ENCODE data around the gene PODN. TPM values are rescaled to one million over a fixed set of nuclear protein-coding genes. Genes with fewer than 3 reads are reported as not detected.

The PODN gene
- total and polyA plus RNA-seq, 2 donors (not counting 3 experiments of a cell fraction or from before 2014, with no cell fraction given), result 1.3 to 1.5 TPM

GRCh38 chr1:53069663-53070327 lies 7.8 kb downstream of the PODN start:
- H3K36me3 ChIP-seq (ENCODE audit: control insufficient read depth in 2 of 2, extremely low read depth in 1 of 2, insufficient read depth in 2 of 2, low read length in 2 of 2), result no peaks in the 10 kb centered on the region
- POLR2A ChIA-PET, result no interaction called here
- BruUV-seq (replicated peaks), result no TSS peak
- CTCF ChIA-PET, result interaction anchor here (1.3 to 1.9 kb wide), 2 partner anchors 23 to 112 kb away, joined by 4 to 6 read pairs; no protein-coding TSS in a partner anchor
- TF ChIP-seq POLR2A (IDR thresholded peaks at IDR 0.05; ENCODE audit: low read depth, low read length) (no peak), EZH2 (IDR thresholded peaks at IDR 0.05; ENCODE audit: borderline replicate concordance, low read depth, low read length, severe bottlenecking) (no peak), MYC (IDR thresholded peaks at IDR 0.05; ENCODE audit: low read depth, low read length) (no peak)
- intact Hi-C loops (cut with micrococcal nuclease) (no loop called here), dilution Hi-C loops (cut with MboI; ENCODE audit: extremely low pct_ligation_motif_present, low sequenced_read_pairs) (no loop called here)
- no peaks in the 10 kb centered on the region for H4K20me1 ChIP-seq (replicated peaks; ENCODE audit: control insufficient read depth, extremely low read depth, insufficient read depth, low read length)
- no peaks in the 10 kb centered on the region for H3K79me2 ChIP-seq (ENCODE audit: control insufficient read depth, insufficient read depth, low read length)
- no peak overlapping the region for H3K4me2 ChIP-seq (ENCODE audit: insufficient read depth, low read length)
- H3K9me1 ChIP-seq (replicated peaks; ENCODE audit: control insufficient read depth, extremely low read depth, insufficient read depth, low read length), result no peaks in the 10 kb centered on the region
- H3K9ac ChIP-seq (replicated peaks; ENCODE audit: extremely low read depth, insufficient read depth, low read length), result no peak overlapping the region
- H3K27ac ChIP-seq (ENCODE audit: insufficient read depth, low read depth, low read length), result no peak overlapping the region
- no peaks in the 10 kb centered on the region for H3K4me1 ChIP-seq (ENCODE audit: control insufficient read depth, extremely low read depth, insufficient read depth, low read length)
- H3K4me3 ChIP-seq (replicated peaks in 1 of 3; ENCODE audit: insufficient read depth in 1 of 3, low read depth in 1 of 3, low read length in 3 of 3), result no peak overlapping the region
- DNase-seq (ENCODE audit: low read depth, low spot score) (no peak), FAIRE-seq (no peak)
- H3K27me3 ChIP-seq (ENCODE audit: control insufficient read depth in 2 of 2, insufficient read depth in 2 of 2, low read length in 2 of 2), result no peaks in the 10 kb centered on the region
- H2AFZ ChIP-seq (ENCODE audit: low read depth, low read length), result no peak overlapping the region
- no peaks in the 10 kb centered on the region for H3K9me3 ChIP-seq (replicated peaks; ENCODE audit: control insufficient read depth, insufficient read depth, low read length)

GRCh38 chr1:53070621-53071020 lies 8.6 kb downstream of the PODN start:
- Histone ChIP-seq H3K4me2 (ENCODE audit: insufficient read depth, low read length) (no peak overlapping the region), H3K36me3 (ENCODE audit: control insufficient read depth in 2 of 2, extremely low read depth in 1 of 2, insufficient read depth in 2 of 2, low read length in 2 of 2) (no peaks in the 10 kb centered on the region), H3K9ac (replicated peaks; ENCODE audit: extremely low read depth, insufficient read depth, low read length) (no peak overlapping the region), H3K27me3 (ENCODE audit: control insufficient read depth in 2 of 2, insufficient read depth in 2 of 2, low read length in 2 of 2) (no peaks in the 10 kb centered on the region), H3K9me1 (replicated peaks; ENCODE audit: control insufficient read depth, extremely low read depth, insufficient read depth, low read length) (no peaks in the 10 kb centered on the region), H2AFZ (ENCODE audit: low read depth, low read length) (no peak overlapping the region), H3K27ac (ENCODE audit: insufficient read depth, low read depth, low read length) (no peak overlapping the region), H4K20me1 (replicated peaks; ENCODE audit: control insufficient read depth, extremely low read depth, insufficient read depth, low read length) (no peaks in the 10 kb centered on the region), H3K4me3 (replicated peaks in 1 of 3; ENCODE audit: insufficient read depth in 1 of 3, low read depth in 1 of 3, low read length in 3 of 3) (no peak overlapping the region), H3K79me2 (ENCODE audit: control insufficient read depth, insufficient read depth, low read length) (no peaks in the 10 kb centered on the region), H3K9me3 (replicated peaks; ENCODE audit: control insufficient read depth, insufficient read depth, low read length) (no peaks in the 10 kb centered on the region), H3K4me1 (ENCODE audit: control insufficient read depth, extremely low read depth, insufficient read depth, low read length) (no peaks in the 10 kb centered on the region)
- FAIRE-seq, result no peak
- DNase-seq (ENCODE audit: low read depth, low spot score), result no peak
- ChIA-PET CTCF (interaction anchor here (1.4 kb wide), 1 partner anchor 21 kb away, joined by 3 read pairs; no protein-coding TSS in a partner anchor), POLR2A (interaction anchor here (0.6 kb wide), 1 partner anchor 345 kb away, joined by 3 read pairs; no protein-coding TSS in a partner anchor)
- no TSS peak for BruUV-seq (replicated peaks)
- TF ChIP-seq POLR2A (IDR thresholded peaks at IDR 0.05; ENCODE audit: low read depth, low read length), result no peak
- no peak for TF ChIP-seq FOS (IDR thresholded peaks at IDR 0.05; ENCODE audit: borderline replicate concordance, insufficient read depth, low read length)
- no peak for TF ChIP-seq CTCF (IDR thresholded peaks at IDR 0.05; ENCODE audit: extremely low read depth in 1 of 2, insufficient read depth in 1 of 2, low read depth in 1 of 2, low read length in 2 of 2)
- TF ChIP-seq POLR2AphosphoS5 (IDR thresholded peaks at IDR 0.05; ENCODE audit: insufficient read depth, low read depth, low read length), result no peak
- TF ChIP-seq JUN (IDR thresholded peaks at IDR 0.05; ENCODE audit: borderline replicate concordance, insufficient read depth, insufficient read length, low read depth), result no peak
- no peak for TF ChIP-seq MYC (IDR thresholded peaks at IDR 0.05; ENCODE audit: low read depth, low read length)
- no peak for TF ChIP-seq EZH2 (IDR thresholded peaks at IDR 0.05; ENCODE audit: borderline replicate concordance, low read depth, low read length, severe bottlenecking)
- intact Hi-C loops (cut with micrococcal nuclease), result no loop called here
- dilution Hi-C loops (cut with MboI; ENCODE audit: extremely low pct_ligation_motif_present, low sequenced_read_pairs), result no loop called here
